H1 (cell line): Measurements from ENCODE around the gene ANKRD60. TPM values are rescaled to one million over a fixed set of nuclear protein-coding genes. Genes with fewer than 3 reads are reported as not detected.

Source experiments
- RNF2 ChIP-seq: fragments of 200-900, 300-1000 bp; sonication (generic); IDR thresholded peaks from 2 replicates; pipeline ENCODE4 v1.7.1; 2016; ENCODE audit warnings: borderline replicate concordance, low read depth, mild to moderate bottlenecking, antibody characterized with exemption, low read length; ENCODE audit not compliant: poor library complexity, severe bottlenecking; ENCODE audit errors: missing control alignments
- SP1 ChIP-seq: IDR thresholded peaks from 2 replicates; pipeline ENCODE4 v1.6.1; 2011; ENCODE audit warnings: low read depth, low read length
- SRF ChIP-seq: IDR thresholded peaks from 2 replicates; pipeline ENCODE4 v1.6.1; 2011; ENCODE audit warnings: mild to moderate bottlenecking, low read depth, low read length, moderate library complexity
- TBP ChIP-seq: IDR thresholded peaks from 2 replicates; pipeline ENCODE4 v1.6.1; 2011; ENCODE audit warnings: low read depth, low read length, improper control_type of control experiment
- polyA plus RNA-seq, 7 experiments: library from polyadenylated mRNA; depleted of rRNA in 3 of 7; stranded (reverse) in 5 of 7; unstranded in 2 of 7; fragments of >200 nt in 5 of 7; fragments of 200-250 nt in 2 of 7; gene quantifications; 1 replicate in 5 of 7; 2 replicates in 1 of 7; 4 replicates in 1 of 7; pipeline versions ENCODE4 v1.2.1 to v1.2.3, GENCODE V29; 2011 to 2013; ENCODE audit warnings: missing spikeins in 2 of 7, mixed read lengths in 2 of 7
- total RNA-seq: library from RNA; stranded (reverse); fragmentation: NEBNext Ultra II Directional; extraction: Animal tissue kit (Norgen Biotek cat#: 25700); gene quantifications from 2 replicates; pipeline ENCODE4 v1.2.1, GENCODE V29; 2021

ANKRD60 gene
- total and polyA plus RNA-seq, 2 of the 8 experiments (the other 6 are each of a cell fraction or from before 2014, with no cell fraction given), result not detected

GRCh38 chr20:58235010-58235409 lies 6.6 kb upstream of the ANKRD60 start (continued):
- TF ChIP-seq TBP (no peak), SP1 (no peak), SRF (no peak), RNF2 (no peak)
- TF ChIP-seq, all 59 proteins: peak for 0
